GM12864 (cell line): ENCODE data around the gene PSMG2.

Experiments
- DNase-seq: peaks from one replicate; pipeline ENCODE4 v3.0.0-alpha.2; 2011; ENCODE audit warnings: low read depth
- H3K4me3 ChIP-seq: 2 replicates; pipeline ENCODE4 v1.5.1; 2011; ENCODE audit warnings: mild to moderate bottlenecking, low read depth, low read length, control low read depth
- CTCF ChIP-seq: IDR thresholded peaks from 2 replicates; pipeline ENCODE4 v1.5.1; 2011; ENCODE audit warnings: low read depth, mild to moderate bottlenecking, moderate library complexity, low read length, control low read depth, inconsistent platforms; ENCODE audit errors: missing control alignments

Gene PSMG2

GRCh38 chr18:12745095-12745795, 42.4 kb downstream of the PSMG2 start:
- no peak for DNase-seq
- H3K4me3 ChIP-seq: no peak overlapping the region
- TF ChIP-seq CTCF: no peak

GRCh38 chr18:12747530-12748315, 44.9 kb downstream of the PSMG2 start:
- H3K4me3 ChIP-seq: no peak overlapping the region
- TF ChIP-seq CTCF: no peak
- DNase-seq: no peak

- DNase-seq: no peak
- no peak overlapping the region for H3K4me3 ChIP-seq
- TF ChIP-seq CTCF: no peak
These were observed 45.8 kb downstream of the PSMG2 start for GRCh38 chr18:12748671-12749070.

GRCh38 chr18:12749121-12749520, 46.3 kb downstream of the PSMG2 start:
- DNase-seq: no peak
- no peak overlapping the region for H3K4me3 ChIP-seq
- TF ChIP-seq CTCF: no peak

- H3K4me3 ChIP-seq: no peak overlapping the region
- no peak for TF ChIP-seq CTCF
- peak; percentile 21 for DNase-seq
These were observed 47.4 kb downstream of the PSMG2 start for GRCh38 chr18:12750076-12750714.

GRCh38 chr18:12750715-12751502, 48.1 kb downstream of the PSMG2 start:
- no peak overlapping the region for H3K4me3 ChIP-seq

More at GRCh38 chr18:12750715-12751502, 48.1 kb downstream of the PSMG2 start:
- no peak for TF ChIP-seq CTCF
- DNase-seq: no peak
